Gastrocnemius medialis (tissue), 4 donors: ENCODE results near the gene ANKRD65.

Experiments
- POLR2A ChIP-seq, 2 donors: fragments of 450-650 bp; IDR thresholded peaks; one replicate each; pipeline ENCODE4 v1.6.1; 2017; ENCODE audit warnings: antibody characterized with exemption in 2 of 2, mild to moderate bottlenecking in 2 of 2, moderate library complexity in 2 of 2
- TF ChIP-seq, protein P1 (sequence below), 5 experiments: fragments of 450-650 bp in 3 of 5; fragments of 200-600 bp in 2 of 5; sonication (generic) in 2 of 5; IDR thresholded peaks in 4 of 5; conservative IDR thresholded peaks in 1 of 5; 1 replicate in 4 of 5; 2 replicates in 1 of 5; pipeline ENCODE4 v1.5.1; 2016 to 2019; ENCODE audit warnings: antibody characterized with exemption in 5 of 5, mild to moderate bottlenecking in 3 of 5, moderate library complexity in 3 of 5

- TF ChIP-seq POLR2A (IDR thresholded peaks at IDR 0.05), result no peak
- TF ChIP-seq, protein P1, sequence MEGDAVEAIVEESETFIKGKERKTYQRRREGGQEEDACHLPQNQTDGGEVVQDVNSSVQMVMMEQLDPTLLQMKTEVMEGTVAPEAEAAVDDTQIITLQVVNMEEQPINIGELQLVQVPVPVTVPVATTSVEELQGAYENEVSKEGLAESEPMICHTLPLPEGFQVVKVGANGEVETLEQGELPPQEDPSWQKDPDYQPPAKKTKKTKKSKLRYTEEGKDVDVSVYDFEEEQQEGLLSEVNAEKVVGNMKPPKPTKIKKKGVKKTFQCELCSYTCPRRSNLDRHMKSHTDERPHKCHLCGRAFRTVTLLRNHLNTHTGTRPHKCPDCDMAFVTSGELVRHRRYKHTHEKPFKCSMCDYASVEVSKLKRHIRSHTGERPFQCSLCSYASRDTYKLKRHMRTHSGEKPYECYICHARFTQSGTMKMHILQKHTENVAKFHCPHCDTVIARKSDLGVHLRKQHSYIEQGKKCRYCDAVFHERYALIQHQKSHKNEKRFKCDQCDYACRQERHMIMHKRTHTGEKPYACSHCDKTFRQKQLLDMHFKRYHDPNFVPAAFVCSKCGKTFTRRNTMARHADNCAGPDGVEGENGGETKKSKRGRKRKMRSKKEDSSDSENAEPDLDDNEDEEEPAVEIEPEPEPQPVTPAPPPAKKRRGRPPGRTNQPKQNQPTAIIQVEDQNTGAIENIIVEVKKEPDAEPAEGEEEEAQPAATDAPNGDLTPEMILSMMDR (IDR thresholded peaks at IDR 0.05 in 4 of 5, conservative IDR thresholded peaks at IDR 0.05 in 1 of 5), result no peak
Measured at GRCh38 chr1:1394116-1394515, 27.0 kb downstream of the ANKRD65 start.
